WERI-Rb-1 (cell line): ENCODE measurements around the gene NACA.
"Not testable (repeated sequence)": the region's sequence is repeated elsewhere in the genome, so short reads cannot be mapped to it uniquely, and the experiment has no call there.

Experiments used
- DNase-seq: peaks from one replicate; pipeline ENCODE4 v3.0.0-alpha.2; 2020
- H3K27ac ChIP-seq: fragments of 250-450 bp; sonication (Bioruptor Pico); 2 replicates; pipeline ENCODE4 v1.5.1; 2020; ENCODE audit warnings: mild to moderate bottlenecking, moderate library complexity
- H3K27me3 ChIP-seq: fragments of 250-450 bp; sonication (Bioruptor Pico); 2 replicates; pipeline ENCODE4 v1.5.1; 2021; ENCODE audit warnings: mild to moderate bottlenecking, low read depth, moderate library complexity; ENCODE audit not compliant: insufficient read depth, severe bottlenecking
- H3K36me3 ChIP-seq: fragments of 250-450 bp; sonication (Bioruptor Pico); 2 replicates; pipeline ENCODE4 v1.5.1; 2020; ENCODE audit warnings: mild to moderate bottlenecking, moderate library complexity
- H3K4me3 ChIP-seq: 2 replicates; pipeline ENCODE4 v1.5.1; 2011; ENCODE audit warnings: low read depth, mild to moderate bottlenecking, control low read depth, low read length
- H3K9me3 ChIP-seq: fragments of 250-450 bp; sonication (Bioruptor Pico); 2 replicates; pipeline ENCODE4 v1.5.1; 2021; ENCODE audit warnings: mild to moderate bottlenecking, moderate library complexity; ENCODE audit not compliant: severe bottlenecking
- CTCF ChIP-seq: IDR thresholded peaks from 2 replicates; pipeline ENCODE4 v1.5.1; 2011; ENCODE audit warnings: low read depth, mild to moderate bottlenecking, control low read depth, inconsistent platforms, low read length

NACA gene

GRCh38 chr12:56753566-56753965, 28.5 kb upstream of the NACA start:
- H3K4me3 ChIP-seq, result no peak overlapping the region
- H3K36me3 ChIP-seq, result peaks cover 25% of the 10 kb centered on the region
- peaks cover 2% of the 10 kb centered on the region for H3K9me3 ChIP-seq
- H3K27ac ChIP-seq, result no peak overlapping the region
- no peaks in the 10 kb centered on the region for H3K27me3 ChIP-seq
- no peak for TF ChIP-seq CTCF
- DNase-seq, result no peak

GRCh38 chr12:56751712-56752598, 26.9 kb upstream of the NACA start, which contains the start of gene PRIM1:
TSS of gene PRIM1 (minus strand) at chr12:56752323. CDS start at chr12:56752298, 25 bp downstream.
- Histone ChIP-seq H3K27ac (peak within 1 kb of the TSS; percentile 100), H3K4me3 (peak within 1 kb of the TSS; percentile 97), H3K36me3 (peaks cover 40% of the 10 kb centered on the region), H3K27me3 (no peaks in the 10 kb centered on the region), H3K9me3 (no peaks in the 10 kb centered on the region)
- TF ChIP-seq CTCF, result no peak
- DNase-seq, result peak; percentile 93

- peak overlapping the region; percentile 100 for H3K27ac ChIP-seq
- not testable (repeated sequence) for H3K27me3 ChIP-seq, DNase-seq, H3K9me3 ChIP-seq
- H3K36me3 ChIP-seq, result peaks cover 54% of the 10 kb centered on the region
- H3K4me3 ChIP-seq, result peak overlapping the region; percentile 97
These were observed 25.5 kb upstream of the NACA start for GRCh38 chr12:56750596-56750995.

GRCh38 chr12:56749853-56750252, 24.8 kb upstream of the NACA start:
- H3K27ac ChIP-seq, result no peak overlapping the region
- no peak for TF ChIP-seq CTCF
- no peak for DNase-seq
- H3K9me3 ChIP-seq, result no peaks in the 10 kb centered on the region
- H3K27me3 ChIP-seq, result no peaks in the 10 kb centered on the region
- H3K36me3 ChIP-seq, result peaks cover 56% of the 10 kb centered on the region
- H3K4me3 ChIP-seq, result no peak overlapping the region

GRCh38 chr12:56749359-56749758, 24.3 kb upstream of the NACA start:
- peaks cover 61% of the 10 kb centered on the region for H3K36me3 ChIP-seq
- no peak for TF ChIP-seq CTCF
- no peak overlapping the region for H3K27ac ChIP-seq

GRCh38 chr12:56728139-56728861, 3.2 kb upstream of the NACA start:
- Histone ChIP-seq H3K4me3 (no peak overlapping the region), H3K27ac (no peak overlapping the region), H3K36me3 (peaks cover 77% of the 10 kb centered on the region), H3K27me3 (no peaks in the 10 kb centered on the region), H3K9me3 (no peaks in the 10 kb centered on the region)
- no peak for DNase-seq
- no peak for TF ChIP-seq CTCF

More at GRCh38 chr12:56749359-56749758, 24.3 kb upstream of the NACA start:
- Histone ChIP-seq H3K9me3 (no peaks in the 10 kb centered on the region), H3K27me3 (no peaks in the 10 kb centered on the region), H3K4me3 (no peak overlapping the region)
- DNase-seq, result no peak

GRCh38 chr12:56726196-56726675, 1.1 kb upstream of the NACA start:
- Histone ChIP-seq H3K27ac (peak overlapping the region; percentile 92), H3K36me3 (peaks cover 77% of the 10 kb centered on the region)
- DNase-seq, H3K27me3 ChIP-seq, H3K4me3 ChIP-seq, H3K9me3 ChIP-seq: not testable (repeated sequence)
